RCC 7860 (cell line): Measurements from ENCODE around the gene AGL.
"Not testable (repeated sequence)": the region's sequence is repeated elsewhere in the genome, so short reads cannot be mapped to it uniquely, and the experiment has no call there.

ENCODE experiments used
- DNase-seq: peaks from one replicate; pipeline ENCODE4 v3.0.0-alpha.2; 2015; ENCODE audit warnings: low spot score
- FAIRE-seq: peaks from 2 replicates; lab custom pipeline; 2012; peaks lifted over from hg19 to GRCh38; lab: Jason Lieb, UNC

The AGL gene

DNA sequence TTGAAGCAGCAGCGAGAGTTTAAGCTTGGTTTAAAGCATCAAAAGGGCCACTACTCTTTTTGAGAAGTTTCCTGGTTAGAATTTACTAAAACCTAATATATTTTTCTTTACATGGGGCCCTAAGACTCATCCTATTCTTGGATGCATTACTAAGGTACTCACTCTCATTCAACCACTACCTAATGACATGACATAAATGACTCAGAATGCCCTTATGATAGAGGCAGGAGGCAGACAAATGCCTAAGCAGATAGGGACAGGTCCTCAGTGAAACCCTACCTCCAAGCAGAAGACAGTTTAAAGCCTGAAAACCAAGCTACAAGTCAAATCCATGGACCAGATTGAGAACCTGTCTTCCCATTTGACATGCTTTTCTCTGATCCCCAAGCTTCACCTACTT is 85.4 kb downstream of the AGL start:
- no peak for FAIRE-seq
- DNase-seq, result no peak

GRCh38 chr1:99936071-99936470 is 85.9 kb downstream of the AGL start:
- no peak for DNase-seq

DNA sequence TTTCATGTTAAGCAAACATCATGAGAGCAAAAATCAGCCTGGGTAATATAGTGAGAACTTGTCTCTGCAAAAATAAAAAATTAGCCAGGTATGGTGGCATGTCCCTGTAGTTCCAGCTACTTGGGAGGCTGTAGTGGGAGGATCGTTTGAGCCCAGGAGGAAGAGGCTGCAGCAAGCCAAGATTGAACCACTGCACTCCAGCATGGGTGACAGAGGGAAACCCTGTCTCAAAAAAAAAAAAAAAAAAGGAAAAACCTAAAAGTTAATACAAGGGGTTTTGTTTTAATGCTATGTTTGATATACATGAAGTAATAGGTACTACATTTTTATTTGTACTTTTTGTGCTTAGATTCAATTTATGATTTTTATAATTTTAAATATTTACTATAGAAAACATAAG is 92.6 kb downstream of the AGL start:
- no peak for DNase-seq
- no peak for FAIRE-seq

More at GRCh38 chr1:99936071-99936470, 85.9 kb downstream of the AGL start:
- no peak for FAIRE-seq

DNA sequence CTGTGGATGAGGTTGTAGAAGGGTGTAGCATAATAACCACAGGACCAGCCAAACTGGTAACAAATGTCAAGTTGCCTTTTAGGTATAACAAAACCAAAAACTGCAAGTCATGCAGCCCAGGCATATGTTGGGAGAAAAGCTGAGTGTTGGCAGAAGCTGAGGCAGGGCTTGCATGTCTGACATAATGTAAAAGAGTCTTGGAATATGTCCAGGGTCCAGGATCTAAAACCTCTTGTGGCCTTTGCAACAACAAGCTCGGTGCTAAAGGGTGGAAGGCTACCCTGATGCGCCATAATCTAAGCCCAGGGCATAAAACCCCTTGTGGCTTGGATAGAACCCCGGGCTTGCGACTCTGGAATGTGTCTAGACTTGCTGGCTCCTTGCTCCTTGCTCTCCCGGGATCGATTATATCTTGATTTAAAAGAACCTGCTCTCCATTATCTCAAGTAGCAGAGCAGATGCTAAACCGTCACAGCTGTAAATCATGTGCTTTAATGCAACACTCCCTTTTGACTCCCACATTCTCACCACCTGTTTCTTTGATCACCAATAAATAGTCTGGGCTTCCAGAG is 93.1 kb downstream of the AGL start:
- no peak for DNase-seq
- FAIRE-seq, result no peak

DNA sequence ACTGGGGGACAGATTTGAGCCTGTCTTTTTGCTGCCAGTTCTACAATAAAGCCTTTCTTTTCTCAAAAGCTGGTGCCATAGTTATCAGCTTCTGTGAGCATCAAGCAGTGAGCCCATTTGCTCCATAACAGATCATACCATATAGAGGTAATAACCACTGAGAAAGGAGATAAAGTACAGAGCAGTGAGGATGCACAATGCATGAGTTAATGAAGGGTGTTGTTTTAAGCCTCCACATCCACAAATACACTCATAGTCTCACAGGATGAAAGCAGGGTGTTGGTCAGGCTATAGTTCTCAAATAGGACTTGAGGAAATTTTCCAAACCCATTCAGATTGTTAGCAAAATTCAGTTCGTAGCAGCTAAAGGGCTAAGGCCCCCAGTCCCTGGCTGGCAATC is 94.0 kb downstream of the AGL start:
- FAIRE-seq (no peak), DNase-seq (no peak)

GRCh38 chr1:99945174-99945573 is 95.0 kb downstream of the AGL start:
- DNase-seq, result no peak
- no peak for FAIRE-seq

- DNase-seq (no peak), FAIRE-seq (no peak)
These were observed 100.3 kb downstream of the AGL start for GRCh38 chr1:99950486-99950885.

DNA sequence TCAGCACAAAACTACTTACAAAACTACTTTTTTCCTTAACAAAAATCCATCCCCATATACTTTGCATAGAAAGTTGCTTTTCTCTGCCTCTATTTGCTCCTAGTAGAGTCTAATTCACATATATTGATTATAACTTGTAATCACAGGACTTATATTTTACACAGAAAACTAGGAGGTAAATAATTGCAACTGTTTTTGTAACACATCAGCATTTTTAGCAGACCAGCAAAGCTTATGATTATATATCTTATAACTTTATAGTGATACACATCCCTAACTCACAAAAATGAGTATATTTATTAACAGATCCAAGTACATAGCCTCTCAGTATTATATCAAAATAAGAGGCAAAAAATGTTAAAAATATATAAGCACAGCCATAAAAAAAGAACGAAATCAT is 102.4 kb downstream of the AGL start:
- FAIRE-seq (no peak), DNase-seq (no peak)

DNA sequence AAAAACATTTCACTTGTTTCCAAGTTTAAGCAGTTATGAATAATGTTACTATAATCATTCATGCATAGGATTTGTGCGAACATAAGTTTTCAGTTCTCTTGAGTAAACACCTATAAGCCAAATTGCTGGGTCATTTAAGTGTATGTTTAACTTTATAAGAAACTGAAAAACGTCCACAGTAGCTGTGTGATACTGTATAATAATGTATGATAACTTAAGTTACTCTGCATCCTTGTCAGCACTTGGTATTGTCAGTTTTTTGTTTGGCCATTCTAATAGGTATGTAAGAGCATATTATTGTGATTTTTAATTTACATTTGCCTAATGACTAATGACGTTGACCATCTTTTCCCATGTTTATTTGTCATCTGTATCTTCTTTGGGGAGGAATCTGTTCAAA is 105.2 kb downstream of the AGL start:
- FAIRE-seq (no peak), DNase-seq (no peak)

DNA sequence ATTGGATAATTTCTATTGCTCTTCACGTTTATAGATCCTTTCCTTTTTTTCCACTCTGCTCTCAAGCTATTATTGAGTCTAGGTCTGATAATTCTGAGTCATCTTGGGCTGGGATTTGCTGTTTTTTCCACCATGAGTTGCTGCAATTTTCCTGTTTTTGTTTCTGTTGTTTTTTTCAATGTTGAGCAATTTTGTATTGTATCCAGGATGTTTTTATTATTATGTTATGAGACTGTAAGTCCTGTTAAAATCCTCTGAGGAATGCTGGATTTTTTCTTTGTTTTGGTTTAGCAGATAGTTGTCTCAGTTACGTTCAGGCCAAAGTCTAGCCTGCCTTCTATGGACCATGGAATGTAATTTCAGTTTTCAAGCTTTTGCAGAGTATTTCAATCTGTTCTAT is 106.6 kb downstream of the AGL start:
- FAIRE-seq (no peak), DNase-seq (no peak)

GRCh38 chr1:99957818-99958217 is 107.7 kb downstream of the AGL start:
- no peak for DNase-seq
- FAIRE-seq, result no peak

- FAIRE-seq, DNase-seq: not testable (repeated sequence)
These were observed 109.1 kb downstream of the AGL start for GRCh38 chr1:99959189-99959705.

- not testable (repeated sequence) for DNase-seq, FAIRE-seq
These were observed 110.1 kb downstream of the AGL start for GRCh38 chr1:99960260-99960659.

GRCh38 chr1:99963041-99963795 is 113.1 kb downstream of the AGL start:
- peak; percentile 51 for FAIRE-seq

GRCh38 chr1:99964806-99965205 is 114.6 kb downstream of the AGL start:
- no peak for DNase-seq
- FAIRE-seq, result no peak

More at GRCh38 chr1:99963041-99963795, 113.1 kb downstream of the AGL start:
- DNase-seq, result peak; percentile 43

DNA sequence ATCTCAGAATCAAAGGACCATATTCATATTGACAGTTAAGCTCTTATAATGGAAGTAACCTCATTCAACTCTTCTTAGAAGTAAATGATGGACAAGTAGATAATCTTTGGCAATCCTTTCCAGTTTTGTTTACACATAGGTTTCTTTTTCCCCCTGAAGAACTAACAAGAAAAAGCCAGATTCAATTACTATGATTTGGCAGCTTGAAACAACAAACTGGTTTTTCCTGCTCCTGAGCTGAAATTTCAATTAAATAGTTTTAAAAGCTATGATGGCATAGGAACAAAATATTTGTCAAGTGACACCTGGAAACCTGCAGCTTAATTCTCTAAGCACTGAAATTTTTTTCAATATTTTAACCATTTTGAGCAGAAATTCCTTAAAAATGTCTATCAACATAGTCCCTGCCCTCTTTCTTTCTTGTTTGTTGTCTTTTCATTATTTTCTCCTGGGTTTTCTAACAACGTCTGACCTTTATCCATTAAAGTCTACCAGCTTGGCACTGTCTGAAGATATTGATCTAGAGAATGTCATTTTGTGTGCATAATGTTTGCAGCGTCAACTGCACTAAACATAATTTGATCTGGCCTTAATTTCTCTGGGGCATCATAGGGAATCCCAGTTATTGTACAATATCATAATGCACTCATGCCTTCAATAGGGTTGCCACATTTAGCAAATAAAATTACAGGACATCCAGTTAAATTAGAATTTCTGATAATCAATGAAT is 115.7 kb downstream of the AGL start:
- DNase-seq, result no peak
- no peak for FAIRE-seq

DNA sequence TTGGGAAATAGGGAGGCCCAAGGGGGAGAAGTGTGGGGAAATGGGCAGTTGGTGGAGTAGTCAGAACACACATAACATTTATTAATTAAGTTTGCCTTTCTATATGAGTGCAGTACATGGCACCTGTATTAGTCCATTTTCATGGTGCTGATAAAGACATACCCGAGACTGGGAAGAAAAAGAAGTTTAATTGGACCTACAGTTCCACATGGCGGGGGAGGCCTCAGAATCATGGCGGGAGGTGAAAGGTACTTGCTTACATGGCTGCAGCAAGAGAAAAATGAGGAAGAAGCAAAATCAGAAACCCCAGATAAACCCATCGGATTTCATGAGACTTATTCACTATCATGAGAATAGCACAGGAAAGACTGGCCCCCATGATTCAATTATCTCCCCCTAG is 118.1 kb downstream of the AGL start:
- FAIRE-seq (no peak), DNase-seq (no peak)

DNA sequence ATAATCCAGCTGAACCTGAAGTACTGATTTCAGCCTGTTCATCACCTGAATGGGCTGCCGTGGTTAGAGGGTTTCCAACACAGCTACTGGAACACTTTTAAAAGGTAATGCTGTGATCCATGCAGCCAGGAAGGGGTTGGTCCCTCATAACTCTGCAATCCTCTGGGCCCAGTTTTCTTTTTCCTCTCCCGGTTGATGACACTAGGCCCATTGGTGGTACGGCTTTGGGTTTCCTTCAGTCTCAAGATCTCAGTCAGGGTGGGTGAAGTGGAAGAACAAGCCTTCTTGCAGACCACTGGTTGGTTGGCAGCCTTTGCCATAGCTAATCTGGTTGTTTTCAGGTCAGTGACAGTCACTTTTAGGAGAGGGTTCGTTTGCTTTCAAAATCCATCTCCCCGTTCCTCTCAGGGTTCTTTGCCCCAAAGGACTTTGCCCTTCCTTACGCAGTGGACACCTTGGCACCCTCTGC is 119.1 kb downstream of the AGL start:
- DNase-seq, result no peak
- FAIRE-seq, result no peak

GRCh38 chr1:99969729-99970621 is 119.8 kb downstream of the AGL start, which contains the start of gene SLC35A3:
TSS of gene SLC35A3 (plus strand) at chr1:99969996. CDS start at chr1:99993555, 23,559 bp downstream.
- FAIRE-seq (no peak), DNase-seq (peak; percentile 63)

- DNase-seq, result no peak
- FAIRE-seq, result no peak
These were observed 120.6 kb downstream of the AGL start for GRCh38 chr1:99970713-99971255.
